SK-N-SH (cell line): ENCODE data around the gene TARS1. TPM values are rescaled to one million over a fixed set of nuclear protein-coding genes. Genes with fewer than 3 reads are reported as not detected.

ENCODE experiments used
- CTCF ChIA-PET: fragments of 300-600, 350-600 bp; formaldehyde crosslinking; extraction: SDS; loops from one replicate; lab custom pipeline; 2021; lab: Yijun Ruan, JAX
- POLR2A ChIA-PET: fragments of 350-600 bp; sonication (Branson Sonifier 250); formaldehyde crosslinking; extraction: SDS; loops from one replicate; lab custom pipeline; 2020; ENCODE audit warnings: antibody characterized with exemption, inconsistent platforms; lab: Yijun Ruan, JAX
- DNase-seq: peaks from one replicate; pipeline ENCODE4 v3.0.0; 2012
- H2AFZ ChIP-seq: fragments of 200-600 bp; sonication (generic); 2 replicates; pipeline ENCODE4 v1.8.1; 2016; ENCODE audit warnings: antibody characterized with exemption, mild to moderate bottlenecking, low read depth
- H3F3A ChIP-seq: fragments of 200-600 bp; sonication (generic); replicated peaks from 2 replicates; pipeline ENCODE3; 2016; ENCODE audit warnings: antibody characterized with exemption, mild to moderate bottlenecking; ENCODE audit not compliant: insufficient read depth
- H3K27ac ChIP-seq, 2 experiments: fragments of 200-500 bp in 1 of 2; fragments of 200-600 bp in 1 of 2; sonication (Bioruptor generic) in 1 of 2; sonication (generic), shearing (Covaris generic) in 1 of 2; 2 replicates each; pipeline versions ENCODE4 v1.5.1 to v1.6.1; 2014 to 2016; ENCODE audit warnings: low read depth in 2 of 2, inconsistent platforms in 1 of 2, low read length in 1 of 2, mild to moderate bottlenecking in 1 of 2, mixed read lengths in 1 of 2
- H3K27me3 ChIP-seq: fragments of 200-600 bp; sonication (generic), shearing (Covaris generic); 2 replicates; pipeline ENCODE4 v1.6.1; 2016; ENCODE audit warnings: mixed run types; ENCODE audit not compliant: insufficient read depth
- H3K36me3 ChIP-seq, 2 experiments: fragments of 200-500 bp in 1 of 2; fragments of 200-600 bp in 1 of 2; sonication (Bioruptor generic) in 1 of 2; sonication (generic) in 1 of 2; replicated peaks in 1 of 2; 2 replicates each; pipeline versions ENCODE3 to v1.5.1; 2014 to 2016; ENCODE audit warnings: low read length in 1 of 2, mild to moderate bottlenecking in 1 of 2; ENCODE audit not compliant: insufficient read depth in 2 of 2, control insufficient read depth in 1 of 2
- H3K4me1 ChIP-seq, 2 experiments: fragments of 200-500 bp in 1 of 2; fragments of 200-600 bp in 1 of 2; sonication (Bioruptor generic) in 1 of 2; sonication (generic), shearing (Covaris generic) in 1 of 2; 2 replicates each; pipeline versions ENCODE4 v1.5.1 to v1.6.1; 2014 to 2016; ENCODE audit warnings: low read depth in 1 of 2, low read length in 1 of 2, mixed run types in 1 of 2; ENCODE audit not compliant: insufficient read depth in 2 of 2, control insufficient read depth in 1 of 2
- H3K4me2 ChIP-seq: fragments of 200-600 bp; sonication (generic), shearing (Covaris generic); 2 replicates; pipeline ENCODE4 v1.6.1; 2017; ENCODE audit warnings: mixed run types
- H3K4me3 ChIP-seq, 2 experiments: fragments of 200-500 bp in 1 of 2; fragments of 200-600 bp in 1 of 2; sonication (Bioruptor generic) in 1 of 2; sonication (generic), shearing (Covaris generic) in 1 of 2; 2 replicates each; pipeline versions ENCODE4 v1.5.1 to v1.8.1; 2014 to 2016; ENCODE audit warnings: low read depth in 2 of 2, inconsistent platforms in 1 of 2, low read length in 1 of 2, mild to moderate bottlenecking in 1 of 2, mixed read lengths in 1 of 2, moderate library complexity in 1 of 2
- H3K79me2 ChIP-seq: fragments of 200-600 bp; sonication (generic); 2 replicates; pipeline ENCODE4 v1.8.1; 2017; ENCODE audit warnings: mild to moderate bottlenecking; ENCODE audit not compliant: insufficient read depth
- H3K9ac ChIP-seq: fragments of 200-600 bp; sonication (generic); 2 replicates; pipeline ENCODE4 v1.6.1; 2017; ENCODE audit warnings: mixed run types
- H3K9me2 ChIP-seq: fragments of 200-600 bp; sonication (generic); 2 replicates; pipeline ENCODE4 v1.6.1; 2017; ENCODE audit warnings: mixed run types
- H3K9me3 ChIP-seq: fragments of 200-600 bp; sonication (generic); 2 replicates; pipeline ENCODE4 v1.6.1; 2017; ENCODE audit warnings: mixed run types, mild to moderate bottlenecking, moderate library complexity
- H4K20me1 ChIP-seq: fragments of 200-600 bp; sonication (generic); 2 replicates; pipeline ENCODE4 v1.6.1; 2017; ENCODE audit warnings: mild to moderate bottlenecking, mixed run types; ENCODE audit not compliant: insufficient read depth
- CTCF ChIP-seq: fragments of 200-600 bp; sonication (generic); IDR thresholded peaks from 2 replicates; pipeline ENCODE4 v1.6.1; 2017; ENCODE audit warnings: antibody characterized with exemption, mild to moderate bottlenecking, moderate library complexity
- EZH2phosphoT487 ChIP-seq: fragments of 200-600 bp; sonication (generic); IDR thresholded peaks from 2 replicates; pipeline ENCODE4 v1.6.1; 2017; ENCODE audit warnings: low read depth, mixed run types, mild to moderate bottlenecking, antibody characterized with exemption, moderate library complexity, borderline replicate concordance
- FOSL2 ChIP-seq: IDR thresholded peaks from 2 replicates; pipeline ENCODE4 v1.4.0; 2012; ENCODE audit warnings: low read depth, mild to moderate bottlenecking, moderate library complexity, borderline replicate concordance
- FOXM1 ChIP-seq: IDR thresholded peaks from 2 replicates; pipeline ENCODE4 v1.4.0; 2012; ENCODE audit warnings: low read depth, mild to moderate bottlenecking
- GATA2 ChIP-seq: sonication (generic); formaldehyde crosslinking; IDR thresholded peaks from 2 replicates; pipeline ENCODE4 v1.5.0; 2020; ENCODE audit warnings: mild to moderate bottlenecking, missing genetic modification reagents
- JUND ChIP-seq: IDR thresholded peaks from 2 replicates; pipeline ENCODE4 v1.4.0; 2012
- NFIC ChIP-seq: IDR thresholded peaks from 2 replicates; pipeline ENCODE4 v1.4.0; 2012; ENCODE audit warnings: borderline replicate concordance
- NRF1 ChIP-seq: IDR thresholded peaks from 2 replicates; pipeline ENCODE4 v1.6.1; 2012; ENCODE audit warnings: low read depth, mild to moderate bottlenecking, low read length
- POLR2AphosphoS5 ChIP-seq: IDR thresholded peaks from 2 replicates; pipeline ENCODE4 v1.6.1; 2012; ENCODE audit warnings: low read depth, low read length
- RAD21 ChIP-seq: IDR thresholded peaks from 2 replicates; pipeline ENCODE4 v1.6.1; 2012; ENCODE audit warnings: mild to moderate bottlenecking, low read length
- RFX5 ChIP-seq: IDR thresholded peaks from 2 replicates; pipeline ENCODE4 v1.6.1; 2012; ENCODE audit warnings: mild to moderate bottlenecking, improper control_type of control experiment, low read length
- USF2 ChIP-seq: fragments of 150-350 bp; IDR thresholded peaks from 2 replicates; pipeline ENCODE4 v1.6.1; 2017; ENCODE audit warnings: antibody characterized with exemption, low read length, low read depth, borderline replicate concordance
- WGBS: methylation state at CpG from one replicate; pipeline ENCODE4 v1.1.6; 2017; ENCODE audit warnings: low lambda C conversion rate; 5-methylcytosine and 5-hydroxymethylcytosine counted together
- polyA plus RNA-seq, 3 experiments: library from polyadenylated mRNA; depleted of rRNA; stranded (reverse); fragments of >200 nt; gene quantifications; 2 replicates each; pipeline ENCODE4 v1.2.3, GENCODE V29; 2012
- TF ChIP-seq, protein P1 (sequence below): fragments of 150-350 bp; IDR thresholded peaks from 2 replicates; pipeline ENCODE4 v1.6.1; 2016; ENCODE audit warnings: mild to moderate bottlenecking, low read depth, low read length
- TF ChIP-seq, protein P2 (sequence below): IDR thresholded peaks from 2 replicates; pipeline ENCODE4 v1.6.1; 2012; ENCODE audit warnings: mild to moderate bottlenecking, low read depth, low read length, moderate library complexity
- TF ChIP-seq, protein P3 (sequence below): IDR thresholded peaks from 2 replicates; pipeline ENCODE4 v1.4.0; 2012; ENCODE audit warnings: low read depth
- TF ChIP-seq, protein P4 (sequence below): IDR thresholded peaks from 2 replicates; pipeline ENCODE4 v1.4.0; 2012; ENCODE audit warnings: low read depth, borderline replicate concordance
- TF ChIP-seq, protein P5 (sequence below): IDR thresholded peaks from 2 replicates; pipeline ENCODE4 v1.4.0; 2012; ENCODE audit warnings: low read depth, borderline replicate concordance

The TARS1 gene
- polyA plus RNA-seq, 1 of the 3 experiments (the other 2 are of a cell fraction) = 58.4 TPM

DNA sequence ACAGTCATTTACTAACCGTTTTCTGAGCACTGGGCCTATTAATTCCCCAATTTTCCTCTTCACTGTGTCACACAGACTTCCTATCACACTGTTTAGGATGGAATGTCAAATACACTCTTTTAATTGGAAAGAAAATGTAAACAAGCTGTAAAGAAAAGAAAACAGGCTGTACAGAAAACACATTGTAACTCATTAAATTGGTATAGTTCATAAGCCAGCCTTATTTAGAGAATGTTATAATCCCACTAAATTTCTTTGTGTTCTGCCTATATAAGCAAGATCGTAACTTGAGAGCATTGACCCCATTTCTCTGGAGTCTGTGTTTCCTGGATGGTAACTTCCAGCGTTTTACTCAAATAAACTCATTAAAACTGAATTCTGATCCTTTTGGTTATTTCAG is 46.5 kb downstream of the TARS1 start:
- Histone ChIP-seq H3K27me3 (no peaks in the 10 kb centered on the region), H3K4me1 (no peaks in the 10 kb centered on the region; a peak in 1 of 4 replicates), H4K20me1 (no peaks in the 10 kb centered on the region), H3K9ac (no peak overlapping the region), H2AFZ (no peak overlapping the region), H3K36me3 (no peaks in the 10 kb centered on the region), H3K4me3 (no peak overlapping the region), H3K27ac (no peak overlapping the region), H3K79me2 (no peaks in the 10 kb centered on the region), H3K9me2 (no peaks in the 10 kb centered on the region), H3K9me3 (no peaks in the 10 kb centered on the region), H3F3A (no peaks in the 10 kb centered on the region), H3K4me2 (no peak overlapping the region)
- 79% methylated on average over 3 of the region's 3 CpGs for WGBS
- TF ChIP-seq NFIC (no peak), RAD21 (no peak), EZH2phosphoT487 (no peak), JUND (no peak), FOXM1 (no peak), USF2 (no peak), CTCF (no peak), GATA2 (CRISPR knock-in tag) (no peak), POLR2AphosphoS5 (no peak), RFX5 (no peak), FOSL2 (no peak), NRF1 (no peak)
- TF ChIP-seq, protein P1, sequence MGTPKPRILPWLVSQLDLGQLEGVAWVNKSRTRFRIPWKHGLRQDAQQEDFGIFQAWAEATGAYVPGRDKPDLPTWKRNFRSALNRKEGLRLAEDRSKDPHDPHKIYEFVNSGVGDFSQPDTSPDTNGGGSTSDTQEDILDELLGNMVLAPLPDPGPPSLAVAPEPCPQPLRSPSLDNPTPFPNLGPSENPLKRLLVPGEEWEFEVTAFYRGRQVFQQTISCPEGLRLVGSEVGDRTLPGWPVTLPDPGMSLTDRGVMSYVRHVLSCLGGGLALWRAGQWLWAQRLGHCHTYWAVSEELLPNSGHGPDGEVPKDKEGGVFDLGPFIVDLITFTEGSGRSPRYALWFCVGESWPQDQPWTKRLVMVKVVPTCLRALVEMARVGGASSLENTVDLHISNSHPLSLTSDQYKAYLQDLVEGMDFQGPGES = no peak
- TF ChIP-seq, protein P2, sequence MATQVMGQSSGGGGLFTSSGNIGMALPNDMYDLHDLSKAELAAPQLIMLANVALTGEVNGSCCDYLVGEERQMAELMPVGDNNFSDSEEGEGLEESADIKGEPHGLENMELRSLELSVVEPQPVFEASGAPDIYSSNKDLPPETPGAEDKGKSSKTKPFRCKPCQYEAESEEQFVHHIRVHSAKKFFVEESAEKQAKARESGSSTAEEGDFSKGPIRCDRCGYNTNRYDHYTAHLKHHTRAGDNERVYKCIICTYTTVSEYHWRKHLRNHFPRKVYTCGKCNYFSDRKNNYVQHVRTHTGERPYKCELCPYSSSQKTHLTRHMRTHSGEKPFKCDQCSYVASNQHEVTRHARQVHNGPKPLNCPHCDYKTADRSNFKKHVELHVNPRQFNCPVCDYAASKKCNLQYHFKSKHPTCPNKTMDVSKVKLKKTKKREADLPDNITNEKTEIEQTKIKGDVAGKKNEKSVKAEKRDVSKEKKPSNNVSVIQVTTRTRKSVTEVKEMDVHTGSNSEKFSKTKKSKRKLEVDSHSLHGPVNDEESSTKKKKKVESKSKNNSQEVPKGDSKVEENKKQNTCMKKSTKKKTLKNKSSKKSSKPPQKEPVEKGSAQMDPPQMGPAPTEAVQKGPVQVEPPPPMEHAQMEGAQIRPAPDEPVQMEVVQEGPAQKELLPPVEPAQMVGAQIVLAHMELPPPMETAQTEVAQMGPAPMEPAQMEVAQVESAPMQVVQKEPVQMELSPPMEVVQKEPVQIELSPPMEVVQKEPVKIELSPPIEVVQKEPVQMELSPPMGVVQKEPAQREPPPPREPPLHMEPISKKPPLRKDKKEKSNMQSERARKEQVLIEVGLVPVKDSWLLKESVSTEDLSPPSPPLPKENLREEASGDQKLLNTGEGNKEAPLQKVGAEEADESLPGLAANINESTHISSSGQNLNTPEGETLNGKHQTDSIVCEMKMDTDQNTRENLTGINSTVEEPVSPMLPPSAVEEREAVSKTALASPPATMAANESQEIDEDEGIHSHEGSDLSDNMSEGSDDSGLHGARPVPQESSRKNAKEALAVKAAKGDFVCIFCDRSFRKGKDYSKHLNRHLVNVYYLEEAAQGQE = no peak
- TF ChIP-seq, protein P3, sequence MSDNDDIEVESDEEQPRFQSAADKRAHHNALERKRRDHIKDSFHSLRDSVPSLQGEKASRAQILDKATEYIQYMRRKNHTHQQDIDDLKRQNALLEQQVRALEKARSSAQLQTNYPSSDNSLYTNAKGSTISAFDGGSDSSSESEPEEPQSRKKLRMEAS = no peak
- TF ChIP-seq, protein P4, sequence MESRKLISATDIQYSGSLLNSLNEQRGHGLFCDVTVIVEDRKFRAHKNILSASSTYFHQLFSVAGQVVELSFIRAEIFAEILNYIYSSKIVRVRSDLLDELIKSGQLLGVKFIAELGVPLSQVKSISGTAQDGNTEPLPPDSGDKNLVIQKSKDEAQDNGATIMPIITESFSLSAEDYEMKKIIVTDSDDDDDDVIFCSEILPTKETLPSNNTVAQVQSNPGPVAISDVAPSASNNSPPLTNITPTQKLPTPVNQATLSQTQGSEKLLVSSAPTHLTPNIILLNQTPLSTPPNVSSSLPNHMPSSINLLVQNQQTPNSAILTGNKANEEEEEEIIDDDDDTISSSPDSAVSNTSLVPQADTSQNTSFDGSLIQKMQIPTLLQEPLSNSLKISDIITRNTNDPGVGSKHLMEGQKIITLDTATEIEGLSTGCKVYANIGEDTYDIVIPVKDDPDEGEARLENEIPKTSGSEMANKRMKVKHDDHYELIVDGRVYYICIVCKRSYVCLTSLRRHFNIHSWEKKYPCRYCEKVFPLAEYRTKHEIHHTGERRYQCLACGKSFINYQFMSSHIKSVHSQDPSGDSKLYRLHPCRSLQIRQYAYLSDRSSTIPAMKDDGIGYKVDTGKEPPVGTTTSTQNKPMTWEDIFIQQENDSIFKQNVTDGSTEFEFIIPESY = no peak
- TF ChIP-seq, protein P5, sequence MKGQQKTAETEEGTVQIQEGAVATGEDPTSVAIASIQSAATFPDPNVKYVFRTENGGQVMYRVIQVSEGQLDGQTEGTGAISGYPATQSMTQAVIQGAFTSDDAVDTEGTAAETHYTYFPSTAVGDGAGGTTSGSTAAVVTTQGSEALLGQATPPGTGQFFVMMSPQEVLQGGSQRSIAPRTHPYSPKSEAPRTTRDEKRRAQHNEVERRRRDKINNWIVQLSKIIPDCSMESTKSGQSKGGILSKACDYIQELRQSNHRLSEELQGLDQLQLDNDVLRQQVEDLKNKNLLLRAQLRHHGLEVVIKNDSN = no peak
- CTCF ChIA-PET = interaction anchor here (1.3 kb wide), 1 partner anchor 17 kb away, joined by 4 read pairs; no protein-coding TSS in a partner anchor
- POLR2A ChIA-PET = no interaction called here
- no peak for DNase-seq
